Effector memory CD4-positive, alpha-beta T cell (primary cell): ENCODE results near the gene HYDIN.

ENCODE experiments used
- DNase-seq, 3 donors: peaks; one replicate each; pipeline ENCODE4 v3.0.0-alpha.2; 2020
- H3K27ac ChIP-seq: 2 replicates; pipeline ENCODE4 v1.7.0; 2013; ENCODE audit warnings: mild to moderate bottlenecking, low read length, moderate library complexity; ENCODE audit not compliant: insufficient read depth, poor library complexity, severe bottlenecking
- H3K27me3 ChIP-seq: replicated peaks from 2 replicates; pipeline ENCODE4 v1.7.0; 2013; ENCODE audit warnings: mild to moderate bottlenecking, low read length; ENCODE audit not compliant: insufficient read depth, control insufficient read depth, poor library complexity, severe bottlenecking
- H3K36me3 ChIP-seq: 2 replicates; pipeline ENCODE4 v1.7.0; 2013; ENCODE audit warnings: mild to moderate bottlenecking, low read length, moderate library complexity; ENCODE audit not compliant: control insufficient read depth, insufficient read depth
- H3K4me1 ChIP-seq: 2 replicates; pipeline ENCODE4 v1.7.0; 2013; ENCODE audit warnings: low read length, mild to moderate bottlenecking; ENCODE audit not compliant: control insufficient read depth, insufficient read depth, poor library complexity, severe bottlenecking
- H3K4me3 ChIP-seq: 2 replicates; pipeline ENCODE4 v1.7.0; 2013; ENCODE audit warnings: low read length, low read depth, mild to moderate bottlenecking; ENCODE audit not compliant: insufficient read depth, poor library complexity, severe bottlenecking
- H3K9me3 ChIP-seq: 2 replicates; pipeline ENCODE4 v1.7.0; 2013; ENCODE audit warnings: mild to moderate bottlenecking, low read length, moderate library complexity; ENCODE audit not compliant: control insufficient read depth
- total RNA-seq, 3 donors: gene quantifications; one replicate each; lab custom pipeline; 2026; lab: John Stamatoyannopoulos, UW

Gene HYDIN
- 0 to 0.52 (median 0) reads per million in 3 donors for total RNA-seq

DNA sequence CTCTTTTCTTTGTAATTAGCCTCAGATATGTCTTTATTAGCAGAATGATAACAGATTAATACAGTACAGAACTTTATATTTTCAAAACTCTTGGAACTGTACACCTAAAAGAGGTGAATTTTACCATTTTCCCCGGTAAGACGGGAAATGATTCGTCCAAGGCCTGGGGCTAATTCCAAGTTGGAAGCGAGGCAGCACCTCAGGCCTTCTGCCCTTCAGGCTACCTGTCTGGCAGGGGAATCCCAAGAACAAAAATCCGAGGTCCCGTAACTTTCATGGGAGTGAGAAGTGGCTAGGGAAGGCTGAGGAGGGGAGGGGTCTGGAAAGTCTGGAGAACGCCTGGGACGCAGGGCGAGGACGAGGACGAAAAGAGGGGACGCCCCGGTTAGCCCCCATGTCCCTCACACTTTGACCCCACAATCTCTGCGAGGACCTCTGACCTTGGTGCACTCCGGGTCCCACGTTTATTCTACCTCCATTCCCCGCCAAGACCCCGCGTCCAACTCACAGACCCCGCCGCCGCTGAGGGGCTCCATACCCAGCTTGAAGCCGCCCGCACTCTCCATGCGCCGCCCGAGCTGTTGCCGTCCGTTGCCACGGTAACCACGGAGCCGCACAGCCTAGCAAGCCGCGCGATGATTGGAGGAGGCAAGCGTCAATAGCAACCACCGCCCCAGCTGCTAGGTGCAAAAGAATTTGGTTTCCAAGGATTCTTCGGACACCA, at the start of gene HYDIN:
Gene HYDIN (minus strand): TSS at position 601 of the 724 bp plus-strand sequence. CDS start 43,827 bp downstream, outside the sequence.
- no peaks in the 10 kb centered on the region for H3K36me3 ChIP-seq
- no peak for DNase-seq
- H3K27ac ChIP-seq, result no peak within 1 kb of the TSS
- no peaks in the 10 kb centered on the region for H3K4me1 ChIP-seq
- H3K27me3 ChIP-seq, result no peaks in the 10 kb centered on the region
- H3K9me3 ChIP-seq, result peaks cover 8% of the 10 kb centered on the region
- H3K4me3 ChIP-seq, result no peak within 1 kb of the TSS

DNA sequence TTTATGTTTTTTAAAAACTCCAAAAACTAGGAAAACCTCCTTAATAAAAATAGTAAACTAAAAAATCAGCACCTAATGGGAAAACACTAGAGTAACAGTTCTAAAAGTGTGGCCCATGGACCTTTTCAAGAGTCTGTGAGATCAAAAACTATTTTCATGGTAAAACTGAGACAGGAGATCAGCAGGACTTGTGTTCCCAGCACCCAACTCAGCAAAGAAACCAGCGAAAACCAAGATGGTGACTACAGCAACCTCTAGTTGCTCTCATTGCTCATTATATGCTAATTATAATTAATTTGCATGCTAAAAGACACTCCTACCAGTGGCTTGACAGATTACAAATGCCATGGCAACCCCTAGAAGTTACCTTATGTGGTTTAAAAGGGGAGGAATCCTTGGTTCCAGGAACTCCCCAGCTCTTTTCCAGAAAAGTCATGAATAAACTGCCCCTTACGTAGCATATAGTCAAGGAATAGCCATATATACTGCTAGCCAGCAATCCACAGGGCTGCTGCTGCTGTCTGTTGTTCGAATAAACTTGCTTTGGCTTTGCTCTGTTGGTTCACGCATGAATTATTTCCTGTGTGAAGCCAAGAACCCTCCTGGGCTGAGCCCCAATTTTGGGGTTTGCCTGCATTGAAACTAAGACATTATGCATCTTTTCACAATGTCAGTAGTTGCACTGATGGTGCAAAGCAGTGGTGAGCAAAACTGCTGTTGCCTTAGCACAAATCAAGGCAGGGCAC, 46.2 kb upstream of the HYDIN start:
- Histone ChIP-seq H3K36me3 (no peaks in the 10 kb centered on the region), H3K4me1 (no peaks in the 10 kb centered on the region)
- no peak for DNase-seq

DNA sequence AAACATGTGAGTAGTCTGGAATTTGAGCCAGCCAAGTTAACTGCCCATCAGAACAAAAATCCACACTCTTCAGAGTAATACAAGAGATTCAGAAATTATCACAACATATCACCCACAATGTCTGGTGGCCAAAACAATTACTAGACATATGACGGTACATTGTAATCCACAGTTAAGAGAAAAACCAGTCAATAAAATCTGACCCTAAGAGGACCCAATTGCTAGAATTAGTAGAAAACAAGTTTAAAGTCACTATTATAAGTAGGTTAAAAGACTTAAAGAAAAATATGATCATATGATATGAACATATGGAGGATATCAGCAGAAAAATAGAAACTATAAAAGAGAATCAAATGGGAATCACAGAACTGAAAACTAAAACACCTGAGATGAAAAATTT, 42.9 kb upstream of the HYDIN start:
- Histone ChIP-seq H3K27ac (no peak overlapping the region), H3K4me1 (no peaks in the 10 kb centered on the region), H3K36me3 (no peaks in the 10 kb centered on the region), H3K27me3 (no peaks in the 10 kb centered on the region), H3K9me3 (no peaks in the 10 kb centered on the region), H3K4me3 (no peak overlapping the region)
- no peak for DNase-seq

More for the DNA sequence above, 46.2 kb upstream of the HYDIN start:
- no peak overlapping the region for H3K4me3 ChIP-seq
- H3K27ac ChIP-seq, result no peak overlapping the region
- no peaks in the 10 kb centered on the region for H3K9me3 ChIP-seq
- no peaks in the 10 kb centered on the region for H3K27me3 ChIP-seq

DNA sequence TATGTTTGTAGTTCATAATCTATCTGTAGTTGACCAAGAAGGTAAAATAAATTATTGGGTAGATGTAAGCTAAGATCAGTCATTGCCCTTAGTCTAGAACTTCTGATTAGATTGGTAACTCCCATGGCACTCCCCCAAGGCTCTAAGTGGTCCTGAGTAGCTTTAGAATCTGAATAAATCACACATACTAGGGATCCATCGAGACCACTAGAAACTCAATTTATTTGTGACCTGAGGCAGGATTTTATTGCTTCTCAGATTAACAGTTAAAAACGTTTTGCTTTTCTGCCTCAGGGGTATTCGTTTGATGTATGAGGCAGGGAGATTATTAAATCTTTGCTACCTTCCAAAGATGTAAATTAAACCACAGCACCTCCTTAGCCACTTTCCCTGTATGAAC, 33.8 kb upstream of the HYDIN start:
- Histone ChIP-seq H3K4me3 (no peak overlapping the region), H3K27ac (no peak overlapping the region), H3K36me3 (no peaks in the 10 kb centered on the region), H3K27me3 (no peaks in the 10 kb centered on the region), H3K9me3 (no peaks in the 10 kb centered on the region), H3K4me1 (no peaks in the 10 kb centered on the region)
- no peak for DNase-seq

DNA sequence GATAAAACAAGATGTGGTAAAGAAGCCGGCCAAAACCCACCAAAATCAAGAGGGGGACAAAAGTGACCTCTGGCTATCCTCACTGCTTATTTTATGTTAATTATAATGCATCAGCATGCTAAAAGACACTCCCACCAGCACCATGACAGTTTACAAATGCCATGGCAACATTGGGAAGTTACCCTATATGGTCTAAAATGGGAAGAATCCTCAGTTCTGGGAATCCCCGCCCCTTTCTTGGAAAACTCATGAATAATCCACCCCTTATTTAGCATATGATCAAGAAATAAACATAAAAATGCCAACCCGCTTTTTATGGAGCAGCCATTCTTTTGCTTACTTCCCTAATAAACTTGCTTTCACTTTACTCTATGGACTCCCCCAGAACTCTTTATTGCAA, 33.1 kb upstream of the HYDIN start:
- Histone ChIP-seq H3K27me3 (no peaks in the 10 kb centered on the region), H3K4me1 (no peaks in the 10 kb centered on the region), H3K27ac (no peak overlapping the region), H3K36me3 (no peaks in the 10 kb centered on the region), H3K9me3 (no peaks in the 10 kb centered on the region), H3K4me3 (no peak overlapping the region)
- no peak for DNase-seq

DNA sequence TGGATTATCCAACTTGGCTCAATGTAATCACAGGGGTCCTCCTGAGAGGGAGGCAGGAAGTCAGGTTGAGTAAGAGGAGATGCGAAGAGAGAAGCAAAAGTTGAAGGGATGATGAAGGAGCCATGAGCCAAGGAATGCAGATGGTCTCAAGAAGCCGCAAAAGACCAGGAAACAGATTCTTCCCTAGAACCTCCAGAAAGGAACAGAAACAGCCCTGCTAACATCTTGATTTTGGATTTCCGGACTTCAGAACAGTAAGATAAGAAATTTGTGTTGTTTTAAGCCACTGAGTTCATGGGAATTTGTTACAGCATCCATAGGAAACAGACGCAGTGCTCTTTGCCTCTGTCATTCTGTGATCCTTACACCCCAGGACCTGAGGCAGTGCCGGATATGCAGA, 31.9 kb upstream of the HYDIN start:
- H3K36me3 ChIP-seq, result no peaks in the 10 kb centered on the region
- no peak overlapping the region for H3K27ac ChIP-seq
- no peaks in the 10 kb centered on the region for H3K4me1 ChIP-seq
- H3K4me3 ChIP-seq, result no peak overlapping the region
- no peaks in the 10 kb centered on the region for H3K27me3 ChIP-seq
- no peak for DNase-seq
- no peaks in the 10 kb centered on the region for H3K9me3 ChIP-seq

DNA sequence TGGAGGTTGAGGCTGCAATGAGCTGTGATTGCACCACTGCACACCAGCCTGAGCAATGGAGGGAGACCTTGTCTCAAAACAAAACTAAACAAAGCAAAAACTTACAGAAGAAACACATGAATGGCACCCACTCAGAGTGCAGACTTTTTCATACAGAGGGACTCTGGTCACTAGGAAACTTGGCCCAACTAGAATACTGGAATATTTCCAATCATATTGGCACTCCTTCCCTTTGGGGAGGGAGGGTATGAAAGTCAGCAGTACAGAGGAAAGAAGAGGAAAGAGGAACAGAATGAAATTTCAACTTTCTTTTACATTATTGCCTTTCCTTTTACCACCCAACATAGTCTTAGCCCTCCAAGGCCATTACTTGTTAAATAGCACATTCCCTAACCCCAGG, 30.5 kb upstream of the HYDIN start:
- no peak overlapping the region for H3K27ac ChIP-seq
- no peak overlapping the region for H3K4me3 ChIP-seq
- no peaks in the 10 kb centered on the region for H3K4me1 ChIP-seq
- no peaks in the 10 kb centered on the region for H3K36me3 ChIP-seq
- no peaks in the 10 kb centered on the region for H3K9me3 ChIP-seq
- H3K27me3 ChIP-seq, result no peaks in the 10 kb centered on the region
- DNase-seq, result no peak

DNA sequence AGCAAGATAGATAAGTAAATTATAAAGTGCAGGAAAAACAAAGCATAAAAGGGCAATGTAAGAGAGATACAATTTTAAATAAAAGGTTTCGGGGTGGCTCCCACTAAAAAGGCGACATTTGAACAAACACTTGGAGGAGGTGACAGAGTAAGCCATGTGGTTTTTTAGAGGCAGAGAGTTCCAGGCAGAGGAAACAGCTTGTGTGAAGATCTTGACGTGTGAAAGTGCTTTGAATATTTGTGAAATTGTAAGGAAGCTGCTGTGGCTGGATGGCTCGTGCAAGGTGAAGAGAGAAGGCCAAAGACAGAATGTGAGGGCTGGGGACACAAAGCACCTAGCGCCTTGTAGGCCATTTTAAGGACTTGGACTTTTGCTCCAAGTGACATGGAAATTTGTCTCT, 28.6 kb upstream of the HYDIN start:
- Histone ChIP-seq H3K4me3 (no peak overlapping the region), H3K27ac (no peak overlapping the region), H3K4me1 (no peaks in the 10 kb centered on the region), H3K36me3 (no peaks in the 10 kb centered on the region), H3K27me3 (no peaks in the 10 kb centered on the region), H3K9me3 (no peaks in the 10 kb centered on the region)
- DNase-seq, result no peak

DNA sequence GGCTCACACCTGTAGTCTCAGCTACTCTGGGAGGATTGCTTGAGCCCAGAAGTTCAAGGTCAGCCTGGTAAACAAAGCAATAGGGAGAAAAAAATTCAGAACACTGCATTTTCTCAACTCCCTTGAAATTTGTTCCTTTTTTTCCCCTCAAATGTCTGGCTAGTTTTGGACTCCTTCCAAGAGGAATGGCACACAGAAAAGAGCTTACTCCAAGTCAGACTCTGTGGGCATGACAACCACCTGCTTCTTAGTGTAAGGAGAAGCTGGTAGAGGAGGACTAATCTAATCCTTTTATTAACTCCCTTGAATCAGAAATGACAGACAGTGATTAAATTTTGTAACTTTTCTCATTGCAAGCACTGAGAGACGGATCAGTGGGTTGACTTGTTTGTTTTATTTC, 27.9 kb upstream of the HYDIN start:
- Histone ChIP-seq H3K4me3 (no peak overlapping the region), H3K27ac (no peak overlapping the region), H3K36me3 (no peaks in the 10 kb centered on the region), H3K4me1 (no peaks in the 10 kb centered on the region), H3K9me3 (no peaks in the 10 kb centered on the region), H3K27me3 (no peaks in the 10 kb centered on the region)
- no peak for DNase-seq

DNA sequence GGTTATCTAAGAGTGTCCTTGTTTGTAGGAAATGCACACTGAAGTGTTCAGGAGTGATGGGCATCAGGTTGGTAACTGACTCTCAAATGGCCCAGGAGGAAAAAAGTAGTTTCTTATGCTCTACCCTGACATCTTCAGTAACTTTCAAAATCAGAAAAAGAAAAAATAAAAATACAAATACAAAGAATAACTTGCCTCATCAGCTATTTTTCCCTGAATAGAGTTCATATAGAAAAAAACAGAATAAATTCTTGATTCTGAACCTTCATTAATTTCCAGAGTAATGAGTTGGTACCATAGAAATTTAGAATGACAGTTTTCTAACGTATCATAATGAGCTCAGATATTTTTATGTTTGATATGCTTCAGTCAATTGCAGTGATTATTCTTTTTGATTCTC, 27.2 kb upstream of the HYDIN start:
- no peaks in the 10 kb centered on the region for H3K27me3 ChIP-seq
- H3K4me3 ChIP-seq, result no peak overlapping the region
- DNase-seq, result no peak
- H3K4me1 ChIP-seq, result no peaks in the 10 kb centered on the region
- no peaks in the 10 kb centered on the region for H3K36me3 ChIP-seq
- H3K9me3 ChIP-seq, result no peaks in the 10 kb centered on the region
- H3K27ac ChIP-seq, result no peak overlapping the region
